Activated T-cell treated with anti-CD3 and anti-CD28 coated beads, Interleukin-2, amount 50 U/mL, for 4 hours (primary cell): ENCODE results near the gene IKZF3. TPM values are rescaled to one million over a fixed set of nuclear protein-coding genes. Genes with fewer than 3 reads are reported as not detected.
"Not testable (repeated sequence)": the region's sequence is repeated elsewhere in the genome, so short reads cannot be mapped to it uniquely, and the experiment has no call there.

ENCODE experiments used
- ATAC-seq, 2 donors: fragments of 200-7000 bp; cut with Tn5 transposase; one replicate each; pipeline ENCODE4 v1.10.0; 2021
- DNase-seq: peaks from one replicate; pipeline ENCODE4 v3.0.0-alpha.2; 2020
- H3K27me3 Mint-ChIP-seq: one replicate; pipeline ENCODE4 v1.8.0; 2021; ENCODE audit warnings: low read depth, mixed read lengths
- H3K36me3 Mint-ChIP-seq: one replicate; pipeline ENCODE4 v1.8.0; 2022; ENCODE audit warnings: mixed read lengths; ENCODE audit not compliant: insufficient read depth
- H3K4me1 Mint-ChIP-seq: one replicate; pipeline ENCODE4 v1.8.0; 2021; ENCODE audit warnings: low read depth, mixed read lengths
- H3K4me3 Mint-ChIP-seq: one replicate; pipeline ENCODE4 v1.8.0; 2021; ENCODE audit warnings: mild to moderate bottlenecking, moderate library complexity, mixed read lengths
- H3K9me3 Mint-ChIP-seq: one replicate; pipeline ENCODE4 v1.8.0; 2021; ENCODE audit warnings: mixed read lengths
- total RNA-seq, 3 donors: library from RNA; stranded (reverse); gene quantifications; one replicate each; pipeline ENCODE4 v1.2.1, GENCODE V29; 2021

Gene IKZF3
- total RNA-seq, 3 donors from 2014 or later = 82.3 to 106 (median 91.6) TPM

GRCh38 chr17:39730095-39730921 is 133.8 kb downstream of the IKZF3 start, which contains the start of gene MIEN1:
Gene MIEN1, minus strand, starts transcription at chr17:39730532. Its CDS starts 37 bp downstream, at chr17:39730495.
- Mint-ChIP-seq H3K27me3 (no peaks in the 10 kb centered on the region), H3K4me3 (peak within 1 kb of the TSS; percentile 90), H3K9me3 (no peaks in the 10 kb centered on the region), H3K4me1 (peaks cover 18% of the 10 kb centered on the region), H3K36me3 (peaks cover 11% of the 10 kb centered on the region)
- DNase-seq (peak; percentile 94), ATAC-seq (peak; percentile 93 to 96)

GRCh38 chr17:39729280-39729851 is 134.7 kb downstream of the IKZF3 start:
- peaks cover 18% of the 10 kb centered on the region for H3K4me1 Mint-ChIP-seq
- H3K36me3 Mint-ChIP-seq = peaks cover 11% of the 10 kb centered on the region
- DNase-seq (no peak), ATAC-seq (no peak)
- no peaks in the 10 kb centered on the region for H3K27me3 Mint-ChIP-seq
- no peaks in the 10 kb centered on the region for H3K9me3 Mint-ChIP-seq
- peak overlapping the region; percentile 90 for H3K4me3 Mint-ChIP-seq

- H3K4me1 Mint-ChIP-seq = peaks cover 18% of the 10 kb centered on the region
- DNase-seq = no peak
- peaks cover 11% of the 10 kb centered on the region for H3K36me3 Mint-ChIP-seq
- no peaks in the 10 kb centered on the region for H3K9me3 Mint-ChIP-seq
- no peak for ATAC-seq
- H3K4me3 Mint-ChIP-seq = no peak overlapping the region
- H3K27me3 Mint-ChIP-seq = no peaks in the 10 kb centered on the region
Observed at GRCh38 chr17:39727556-39727955, 136.6 kb downstream of the IKZF3 start.

- Mint-ChIP-seq H3K4me1 (peaks cover 16% of the 10 kb centered on the region), H3K27me3 (no peaks in the 10 kb centered on the region), H3K9me3 (no peaks in the 10 kb centered on the region), H3K36me3 (peaks cover 11% of the 10 kb centered on the region), H3K4me3 (no peak overlapping the region)
- no peak for ATAC-seq
- no peak for DNase-seq
Observed at GRCh38 chr17:39726617-39727016, 137.5 kb downstream of the IKZF3 start.

GRCh38 chr17:39725923-39726322 is 138.2 kb downstream of the IKZF3 start:
- not testable (repeated sequence) for H3K27me3 Mint-ChIP-seq, DNase-seq, ATAC-seq, H3K4me3 Mint-ChIP-seq, H3K9me3 Mint-ChIP-seq
- Mint-ChIP-seq H3K4me1 (peaks cover 16% of the 10 kb centered on the region), H3K36me3 (peaks cover 11% of the 10 kb centered on the region)

GRCh38 chr17:39724731-39725130 is 139.4 kb downstream of the IKZF3 start:
- Mint-ChIP-seq H3K36me3 (peaks cover 11% of the 10 kb centered on the region), H3K4me1 (peaks cover 13% of the 10 kb centered on the region), H3K27me3 (no peaks in the 10 kb centered on the region), H3K4me3 (no peak overlapping the region), H3K9me3 (no peaks in the 10 kb centered on the region)
- DNase-seq = no peak
- no peak for ATAC-seq

GRCh38 chr17:39722965-39723848 is 140.9 kb downstream of the IKZF3 start:
- no peak for DNase-seq
- no peaks in the 10 kb centered on the region for H3K27me3 Mint-ChIP-seq
- no peaks in the 10 kb centered on the region for H3K4me1 Mint-ChIP-seq
- no peaks in the 10 kb centered on the region for H3K9me3 Mint-ChIP-seq
- peaks cover 3% of the 10 kb centered on the region for H3K36me3 Mint-ChIP-seq
- no peak overlapping the region for H3K4me3 Mint-ChIP-seq
- ATAC-seq = peak; percentile 42 to 56

GRCh38 chr17:39722104-39722503 is 142.0 kb downstream of the IKZF3 start:
- Mint-ChIP-seq H3K36me3 (peaks cover 3% of the 10 kb centered on the region), H3K4me1 (no peaks in the 10 kb centered on the region), H3K27me3 (no peaks in the 10 kb centered on the region), H3K4me3 (no peak overlapping the region), H3K9me3 (no peaks in the 10 kb centered on the region)
- no peak for ATAC-seq
- no peak for DNase-seq

GRCh38 chr17:39719563-39720355 is 144.4 kb downstream of the IKZF3 start:
- no peaks in the 10 kb centered on the region for H3K4me1 Mint-ChIP-seq
- no peaks in the 10 kb centered on the region for H3K9me3 Mint-ChIP-seq

GRCh38 chr17:39717660-39718059 is 146.5 kb downstream of the IKZF3 start:
- DNase-seq (no peak), ATAC-seq (no peak)
- Mint-ChIP-seq H3K9me3 (no peaks in the 10 kb centered on the region), H3K4me1 (no peaks in the 10 kb centered on the region), H3K36me3 (no peaks in the 10 kb centered on the region), H3K4me3 (no peak overlapping the region), H3K27me3 (no peaks in the 10 kb centered on the region)

More at GRCh38 chr17:39719563-39720355, 144.4 kb downstream of the IKZF3 start:
- Mint-ChIP-seq H3K27me3 (no peaks in the 10 kb centered on the region), H3K4me3 (no peak overlapping the region), H3K36me3 (no peaks in the 10 kb centered on the region)
- ATAC-seq (no peak), DNase-seq (no peak)

- Mint-ChIP-seq H3K27me3 (no peaks in the 10 kb centered on the region), H3K4me1 (no peaks in the 10 kb centered on the region), H3K36me3 (no peaks in the 10 kb centered on the region), H3K9me3 (no peaks in the 10 kb centered on the region), H3K4me3 (no peak overlapping the region)
- DNase-seq = no peak
- no peak for ATAC-seq
Observed at GRCh38 chr17:39716879-39717536, 147.1 kb downstream of the IKZF3 start.

GRCh38 chr17:39716073-39716818 is 147.9 kb downstream of the IKZF3 start:
- Mint-ChIP-seq H3K36me3 (no peaks in the 10 kb centered on the region), H3K9me3 (no peaks in the 10 kb centered on the region), H3K27me3 (no peaks in the 10 kb centered on the region), H3K4me1 (no peaks in the 10 kb centered on the region), H3K4me3 (no peak overlapping the region)
- DNase-seq = no peak
- no peak for ATAC-seq
